ENCODE results near the gene STK4.

The STK4 gene

GRCh38 chr20:44959082-44959637, 7.2 kb upstream of the STK4 start:
- peak; percentile 56 for DNase-seq (ENCODE audit: low read depth)
- TF ChIP-seq CTCF (IDR thresholded peaks at IDR 0.05; ENCODE audit: low read depth, low read length) (no peak), POLR2A (IDR thresholded peaks at IDR 0.05; ENCODE audit: extremely low read depth, insufficient read length) (no peak), MAX (IDR thresholded peaks at IDR 0.05; ENCODE audit: low read depth, low read length) (no peak), MYC (IDR thresholded peaks at IDR 0.05; ENCODE audit: low read depth, low read length) (no peak)
- H3K4me3 ChIP-seq (ENCODE audit: low read depth, low read length), result peak overlapping the region; percentile 80

- peak overlapping the region; percentile 80 for H3K4me3 ChIP-seq (ENCODE audit: low read depth, low read length)
- DNase-seq (ENCODE audit: low read depth), result peak; percentile 73
- TF ChIP-seq MAX (IDR thresholded peaks at IDR 0.05; ENCODE audit: low read depth, low read length) (no peak), POLR2A (IDR thresholded peaks at IDR 0.05; ENCODE audit: extremely low read depth, insufficient read length) (no peak), CTCF (IDR thresholded peaks at IDR 0.05; ENCODE audit: low read depth, low read length) (no peak), MYC (IDR thresholded peaks at IDR 0.05; ENCODE audit: low read depth, low read length) (no peak)
Observed at GRCh38 chr20:44959638-44960102, 6.6 kb upstream of the STK4 start.

GRCh38 chr20:44960103-44960852, 6.0 kb upstream of the STK4 start, which contains the start of gene TOMM34:
Gene TOMM34 (minus strand): TSS chr20:44960397. CDS start chr20:44960333, 64 bp downstream.
- TF ChIP-seq MYC (IDR thresholded peaks at IDR 0.05; ENCODE audit: low read depth, low read length) (peak; percentile 98), POLR2A (IDR thresholded peaks at IDR 0.05; ENCODE audit: extremely low read depth, insufficient read length) (peak; percentile 88), CTCF (IDR thresholded peaks at IDR 0.05; ENCODE audit: low read depth, low read length) (no peak), MAX (IDR thresholded peaks at IDR 0.05; ENCODE audit: low read depth, low read length) (peak; percentile 95)
- peak within 1 kb of the TSS; percentile 80 for H3K4me3 ChIP-seq (ENCODE audit: low read depth, low read length)
- peak; percentile 97 for DNase-seq (ENCODE audit: low read depth)

- no peak for TF ChIP-seq CTCF (IDR thresholded peaks at IDR 0.05; ENCODE audit: low read depth, low read length)
- TF ChIP-seq MYC (IDR thresholded peaks at IDR 0.05; ENCODE audit: low read depth, low read length), result no peak
- DNase-seq (ENCODE audit: low read depth), result no peak
- H3K4me3 ChIP-seq (ENCODE audit: low read depth, low read length), result no peak overlapping the region
Observed at GRCh38 chr20:44961011-44961869, 5.1 kb upstream of the STK4 start.

GRCh38 chr20:44961870-44962267, 4.4 kb upstream of the STK4 start:
- TF ChIP-seq MAX (IDR thresholded peaks at IDR 0.05; ENCODE audit: low read depth, low read length) (no peak), POLR2A (IDR thresholded peaks at IDR 0.05; ENCODE audit: extremely low read depth, insufficient read length) (no peak), MYC (IDR thresholded peaks at IDR 0.05; ENCODE audit: low read depth, low read length) (no peak), CTCF (IDR thresholded peaks at IDR 0.05; ENCODE audit: low read depth, low read length) (no peak)
- DNase-seq (ENCODE audit: low read depth), result no peak
- H3K4me3 ChIP-seq (ENCODE audit: low read depth, low read length), result no peak overlapping the region

All from NB4 (cell line).